Stomach smooth muscle (tissue), 2 donors: ENCODE measurements around the gene ZNF827.

ENCODE experiments used
- H3K27ac ChIP-seq: one replicate; pipeline ENCODE4 v1.7.0; 2013; ENCODE audit warnings: mild to moderate bottlenecking, low read length, inconsistent platforms
- H3K27me3 ChIP-seq, 2 donors: one replicate each; pipeline ENCODE4 v1.7.0; 2013; ENCODE audit warnings: low read length in 2 of 2; ENCODE audit not compliant: insufficient read depth in 2 of 2, control insufficient read depth in 1 of 2
- H3K36me3 ChIP-seq, 2 donors: one replicate each; pipeline ENCODE4 v1.7.0; 2013; ENCODE audit warnings: low read length in 2 of 2; ENCODE audit not compliant: control insufficient read depth in 2 of 2, insufficient read depth in 2 of 2
- H3K4me1 ChIP-seq: one replicate; pipeline ENCODE4 v1.7.0; 2013; ENCODE audit warnings: low read length; ENCODE audit not compliant: control insufficient read depth, insufficient read depth
- H3K4me3 ChIP-seq, 2 donors: one replicate each; pipeline ENCODE4 v1.7.0; 2013; ENCODE audit warnings: low read length in 2 of 2
- H3K9ac ChIP-seq, 2 donors: one replicate each; pipeline ENCODE4 v1.7.0; 2013; ENCODE audit warnings: low read length in 2 of 2, mild to moderate bottlenecking in 1 of 2
- H3K9me3 ChIP-seq, 2 donors: one replicate each; pipeline ENCODE4 v1.7.0; 2013; ENCODE audit warnings: low read length in 2 of 2; ENCODE audit not compliant: control insufficient read depth in 2 of 2
- donor health status: healthy.
- donor health status: Pancreatic carcinoma.

The ZNF827 gene

DNA sequence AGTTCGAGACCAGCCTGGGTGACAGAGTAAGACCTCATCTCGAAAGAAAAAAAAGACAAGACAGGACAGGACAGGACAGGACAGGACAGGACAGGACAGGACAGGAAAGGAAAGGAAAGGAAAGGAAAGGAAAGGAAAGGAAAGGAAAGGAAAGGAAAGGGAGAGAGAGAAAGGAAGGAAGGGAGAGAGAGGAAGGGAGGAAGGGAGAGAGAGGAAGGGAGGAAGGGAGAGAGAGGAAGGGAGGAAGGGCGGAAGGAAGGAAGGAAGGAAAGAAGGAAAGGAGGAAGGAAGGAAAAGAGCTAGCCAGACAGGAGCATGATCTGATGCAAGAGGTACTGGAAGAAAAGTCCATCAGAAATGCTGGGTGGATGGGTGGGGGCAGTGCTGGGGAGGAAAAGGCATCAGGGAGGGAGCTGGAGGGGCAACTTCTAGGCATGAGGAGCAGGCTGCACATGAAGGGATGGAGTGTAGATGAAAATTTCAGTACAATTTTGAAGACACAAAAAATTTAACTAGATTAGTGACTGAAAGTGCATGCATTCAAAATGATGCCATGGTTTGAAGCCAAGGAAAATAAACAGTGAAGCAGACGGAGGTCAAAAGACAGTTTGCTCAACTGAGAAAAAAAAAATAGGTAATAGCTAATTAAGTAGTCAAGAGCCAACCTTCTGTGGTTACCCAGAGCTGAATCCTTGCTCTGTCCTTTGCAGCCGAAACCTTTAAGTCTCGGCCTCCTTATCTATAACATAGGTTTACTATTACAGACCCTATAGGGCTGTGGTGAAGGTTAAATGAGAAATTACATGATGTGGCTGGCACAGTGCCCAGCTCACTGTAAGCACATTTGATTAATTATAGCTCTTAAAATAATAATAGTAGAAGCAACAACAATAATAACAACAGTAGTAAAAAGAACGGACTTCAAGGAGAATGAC lies 59.9 kb downstream of the ZNF827 start:
- no peak overlapping the region for H3K9ac ChIP-seq
- no peak overlapping the region for H3K27ac ChIP-seq
- H3K27me3 ChIP-seq: no peaks in the 10 kb centered on the region
- peaks cover 9% of the 10 kb centered on the region for H3K4me1 ChIP-seq
- H3K36me3 ChIP-seq: peaks cover 0 to 2% of the 10 kb centered on the region in 2 donors
- no peak overlapping the region for H3K4me3 ChIP-seq
- no peaks in the 10 kb centered on the region for H3K9me3 ChIP-seq

DNA sequence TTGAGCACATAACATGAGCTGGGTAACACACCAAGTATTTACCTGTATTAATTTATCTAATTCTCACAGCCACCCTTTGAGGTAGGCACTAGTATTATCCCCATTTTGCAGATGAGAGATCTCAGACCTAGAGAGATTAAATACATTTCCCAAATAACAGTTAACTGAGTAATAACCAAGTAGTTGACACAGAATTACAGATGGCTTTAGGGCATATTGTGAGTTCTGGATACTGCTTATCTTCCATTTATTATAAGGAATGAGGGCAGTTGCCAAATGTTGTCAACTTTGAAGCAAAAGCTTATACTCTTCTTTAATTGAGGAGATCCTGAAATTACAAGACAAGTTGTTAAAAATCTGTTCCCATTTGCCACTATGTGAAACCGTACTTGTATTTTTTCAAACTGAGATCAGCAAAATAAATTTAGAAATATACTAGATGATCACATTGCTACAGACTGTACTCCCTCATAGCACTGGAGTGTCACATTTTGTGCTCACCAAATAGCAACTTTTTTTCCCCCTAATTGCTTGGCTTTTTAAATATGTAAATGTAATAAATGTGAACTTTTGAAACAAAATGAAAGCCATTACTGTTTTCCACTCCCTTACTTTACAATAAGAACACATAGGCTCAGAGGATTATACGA lies 62.0 kb downstream of the ZNF827 start:
- Histone ChIP-seq H3K27ac (no peak overlapping the region), H3K36me3 (peaks cover 0 to 2% of the 10 kb centered on the region in 2 donors), H3K9ac (no peak overlapping the region), H3K4me1 (peaks cover 5% of the 10 kb centered on the region), H3K9me3 (no peaks in the 10 kb centered on the region), H3K4me3 (no peak overlapping the region), H3K27me3 (no peaks in the 10 kb centered on the region)

DNA sequence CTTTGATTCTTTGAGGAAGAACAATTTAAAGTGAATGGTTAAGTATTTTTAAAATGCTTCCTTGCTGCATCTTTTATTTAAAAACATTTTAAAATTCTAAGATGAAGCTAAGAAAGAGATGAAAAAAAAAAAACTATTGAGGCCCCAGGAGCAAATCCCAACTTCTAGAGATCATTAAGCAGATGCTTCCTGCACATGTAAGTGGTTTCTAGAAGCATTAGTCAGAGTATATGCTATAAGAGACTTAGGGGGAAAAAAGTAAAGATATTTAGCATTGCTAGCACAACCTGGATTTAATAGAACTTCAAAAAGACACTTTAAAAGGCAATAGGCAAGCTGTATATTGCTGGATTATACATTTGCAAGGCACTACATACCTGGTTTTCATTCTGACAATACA lies 64.7 kb downstream of the ZNF827 start:
- H3K9ac ChIP-seq: no peak overlapping the region
- H3K4me3 ChIP-seq: no peak overlapping the region
- peaks cover 2 to 4% of the 10 kb centered on the region in 2 donors for H3K36me3 ChIP-seq
- no peaks in the 10 kb centered on the region for H3K4me1 ChIP-seq
- no peaks in the 10 kb centered on the region for H3K27me3 ChIP-seq
- H3K9me3 ChIP-seq: no peaks in the 10 kb centered on the region
- H3K27ac ChIP-seq: no peak overlapping the region

- H3K9me3 ChIP-seq: no peaks in the 10 kb centered on the region
- H3K36me3 ChIP-seq: peaks cover 1 to 4% of the 10 kb centered on the region in 2 donors
- no peak overlapping the region for H3K9ac ChIP-seq
- no peak overlapping the region for H3K27ac ChIP-seq
- H3K4me3 ChIP-seq: no peak overlapping the region
- H3K4me1 ChIP-seq: no peaks in the 10 kb centered on the region
- no peaks in the 10 kb centered on the region for H3K27me3 ChIP-seq
Observed at GRCh38 chr4:145871209-145871608, 67.4 kb downstream of the ZNF827 start.

- no peaks in the 10 kb centered on the region for H3K9me3 ChIP-seq
- no peaks in the 10 kb centered on the region for H3K27me3 ChIP-seq
- H3K27ac ChIP-seq: no peak overlapping the region
- H3K4me1 ChIP-seq: no peaks in the 10 kb centered on the region
- H3K36me3 ChIP-seq: peaks cover 0 to 4% of the 10 kb centered on the region in 2 donors
- no peak overlapping the region for H3K4me3 ChIP-seq
- no peak overlapping the region for H3K9ac ChIP-seq
Observed at GRCh38 chr4:145870155-145871020, 68.2 kb downstream of the ZNF827 start.

GRCh38 chr4:145868637-145869409 lies 69.8 kb downstream of the ZNF827 start:
- H3K27ac ChIP-seq: no peak overlapping the region
- no peak overlapping the region for H3K4me3 ChIP-seq
- no peak overlapping the region for H3K9ac ChIP-seq
- peaks cover 0 to 4% of the 10 kb centered on the region in 2 donors for H3K36me3 ChIP-seq
- H3K27me3 ChIP-seq: no peaks in the 10 kb centered on the region
- H3K9me3 ChIP-seq: no peaks in the 10 kb centered on the region
- H3K4me1 ChIP-seq: no peaks in the 10 kb centered on the region

DNA sequence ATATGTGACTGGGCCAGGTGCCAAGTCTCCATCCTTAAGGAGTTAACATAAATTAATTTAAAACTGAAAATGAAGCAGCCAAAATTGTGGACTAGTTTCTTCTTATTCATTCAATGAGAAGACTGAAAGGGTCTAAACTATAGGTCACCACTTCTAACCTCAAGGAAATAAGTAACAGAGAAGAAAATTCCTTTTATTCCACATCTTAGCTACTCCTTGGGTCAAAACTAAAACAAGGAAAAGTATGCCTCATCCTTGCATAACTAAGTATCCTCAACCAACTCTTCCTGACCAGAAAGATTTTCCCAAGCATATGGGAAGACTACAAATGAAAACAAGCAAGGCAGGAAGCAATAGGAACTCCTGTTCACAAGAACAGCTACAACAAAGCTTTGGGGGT lies 71.2 kb downstream of the ZNF827 start:
- Histone ChIP-seq H3K27me3 (no peaks in the 10 kb centered on the region), H3K27ac (no peak overlapping the region), H3K4me3 (no peak overlapping the region), H3K9ac (no peak overlapping the region), H3K4me1 (no peaks in the 10 kb centered on the region), H3K9me3 (no peaks in the 10 kb centered on the region), H3K36me3 (peaks cover 0 to 4% of the 10 kb centered on the region in 2 donors)

GRCh38 chr4:145866991-145867390 lies 71.6 kb downstream of the ZNF827 start:
- H3K27me3 ChIP-seq: no peaks in the 10 kb centered on the region

GRCh38 chr4:145865274-145865941 lies 73.2 kb downstream of the ZNF827 start:
- Histone ChIP-seq H3K4me1 (no peaks in the 10 kb centered on the region), H3K27ac (no peak overlapping the region), H3K27me3 (no peaks in the 10 kb centered on the region), H3K9ac (no peak overlapping the region), H3K36me3 (peaks cover under 1 to 4% of the 10 kb centered on the region in 2 donors), H3K9me3 (no peaks in the 10 kb centered on the region), H3K4me3 (no peak overlapping the region)

More at GRCh38 chr4:145866991-145867390, 71.6 kb downstream of the ZNF827 start:
- no peak overlapping the region for H3K4me3 ChIP-seq
- no peak overlapping the region for H3K27ac ChIP-seq
- no peaks in the 10 kb centered on the region for H3K9me3 ChIP-seq
- peaks cover 0 to 4% of the 10 kb centered on the region in 2 donors for H3K36me3 ChIP-seq
- H3K9ac ChIP-seq: no peak overlapping the region
- H3K4me1 ChIP-seq: no peaks in the 10 kb centered on the region
